ENCODE data around the gene MIA3. TPM values are rescaled to one million over a fixed set of nuclear protein-coding genes. Genes with fewer than 3 reads are reported as not detected.

MIA3 gene
- total and polyA plus RNA-seq, 9 of the 15 experiments (the other 6 are each of a cell fraction or from before 2014, with no cell fraction given) = 21.6 to 89.4 (median 40.8) TPM

DNA sequence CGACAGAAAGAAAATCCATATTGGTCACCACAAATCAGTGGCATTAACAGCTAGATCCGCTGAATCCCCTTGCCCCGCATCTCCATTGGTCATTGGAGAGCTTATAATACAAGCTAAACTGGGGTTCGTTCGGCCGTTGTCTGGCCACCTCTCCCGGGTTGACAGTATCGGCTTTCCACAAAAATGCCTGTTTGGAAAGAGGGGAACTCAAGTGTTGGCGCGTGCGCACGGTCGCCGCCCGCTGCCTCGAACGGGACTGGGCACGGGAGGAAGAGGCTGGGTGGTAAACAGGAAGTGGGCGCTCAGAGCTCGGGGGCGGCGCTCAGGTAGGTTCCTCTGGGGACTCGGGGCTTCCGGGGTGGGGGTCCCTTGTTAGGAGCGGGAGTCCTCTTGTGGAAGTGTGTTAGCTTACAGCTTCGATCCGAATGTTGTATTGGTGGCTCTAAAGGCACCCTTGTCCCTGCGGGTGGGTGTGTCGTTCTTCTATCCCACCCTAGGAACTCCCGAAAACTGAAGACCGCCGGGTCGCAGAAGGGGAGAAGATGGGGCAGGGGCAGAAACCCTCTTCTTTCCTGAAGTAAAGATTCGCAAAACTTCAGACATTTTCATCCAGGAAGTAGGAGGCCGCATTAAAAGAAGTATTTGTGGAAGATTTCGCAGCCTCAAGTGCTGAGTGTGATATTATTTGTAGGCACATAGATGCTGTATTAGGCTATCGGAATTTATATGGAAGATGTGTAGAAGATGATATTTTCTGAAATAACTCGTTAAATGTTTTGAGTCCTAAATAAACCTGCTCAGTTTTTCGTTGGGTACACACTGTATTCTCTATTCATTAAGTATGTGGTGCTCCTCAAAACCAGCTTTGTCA lies 95.4 kb downstream of the MIA3 start (continued):
- TF ChIP-seq, protein P1, sequence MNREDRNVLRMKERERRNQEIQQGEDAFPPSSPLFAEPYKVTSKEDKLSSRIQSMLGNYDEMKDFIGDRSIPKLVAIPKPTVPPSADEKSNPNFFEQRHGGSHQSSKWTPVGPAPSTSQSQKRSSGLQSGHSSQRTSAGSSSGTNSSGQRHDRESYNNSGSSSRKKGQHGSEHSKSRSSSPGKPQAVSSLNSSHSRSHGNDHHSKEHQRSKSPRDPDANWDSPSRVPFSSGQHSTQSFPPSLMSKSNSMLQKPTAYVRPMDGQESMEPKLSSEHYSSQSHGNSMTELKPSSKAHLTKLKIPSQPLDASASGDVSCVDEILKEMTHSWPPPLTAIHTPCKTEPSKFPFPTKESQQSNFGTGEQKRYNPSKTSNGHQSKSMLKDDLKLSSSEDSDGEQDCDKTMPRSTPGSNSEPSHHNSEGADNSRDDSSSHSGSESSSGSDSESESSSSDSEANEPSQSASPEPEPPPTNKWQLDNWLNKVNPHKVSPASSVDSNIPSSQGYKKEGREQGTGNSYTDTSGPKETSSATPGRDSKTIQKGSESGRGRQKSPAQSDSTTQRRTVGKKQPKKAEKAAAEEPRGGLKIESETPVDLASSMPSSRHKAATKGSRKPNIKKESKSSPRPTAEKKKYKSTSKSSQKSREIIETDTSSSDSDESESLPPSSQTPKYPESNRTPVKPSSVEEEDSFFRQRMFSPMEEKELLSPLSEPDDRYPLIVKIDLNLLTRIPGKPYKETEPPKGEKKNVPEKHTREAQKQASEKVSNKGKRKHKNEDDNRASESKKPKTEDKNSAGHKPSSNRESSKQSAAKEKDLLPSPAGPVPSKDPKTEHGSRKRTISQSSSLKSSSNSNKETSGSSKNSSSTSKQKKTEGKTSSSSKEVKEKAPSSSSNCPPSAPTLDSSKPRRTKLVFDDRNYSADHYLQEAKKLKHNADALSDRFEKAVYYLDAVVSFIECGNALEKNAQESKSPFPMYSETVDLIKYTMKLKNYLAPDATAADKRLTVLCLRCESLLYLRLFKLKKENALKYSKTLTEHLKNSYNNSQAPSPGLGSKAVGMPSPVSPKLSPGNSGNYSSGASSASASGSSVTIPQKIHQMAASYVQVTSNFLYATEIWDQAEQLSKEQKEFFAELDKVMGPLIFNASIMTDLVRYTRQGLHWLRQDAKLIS (CRISPR knock-in tag; IDR thresholded peaks at IDR 0.05) = no peak; the same call in 1 of the 2 replicates
- TF ChIP-seq STAG1 (CRISPR knock-in tag; IDR thresholded peaks at IDR 0.05; ENCODE audit: borderline replicate concordance) (no peak), ESRRA (IDR thresholded peaks at IDR 0.05; ENCODE audit: borderline replicate concordance, low read depth) (no peak; the same call in 1 of the 2 replicates), MITF (IDR thresholded peaks at IDR 0.05) (no peak), ZNF232 (CRISPR knock-in tag; IDR thresholded peaks at IDR 0.05) (no peak), SMARCC2 (IDR thresholded peaks at IDR 0.05; ENCODE audit: low read depth) (no peak), MIER1 (IDR thresholded peaks at IDR 0.05; ENCODE audit: low read depth) (no peak), U2AF1 (optimal IDR thresholded peaks at IDR 0.05; ENCODE audit: low read depth, low read length) (no peak), ZNF77 (CRISPR knock-in tag; IDR thresholded peaks at IDR 0.05) (no peak), RBBP5 (IDR thresholded peaks at IDR 0.05; ENCODE audit: borderline replicate concordance, insufficient read depth, low read length, poor library complexity, severe bottlenecking) (peak; percentile 22), ZNF431 (CRISPR knock-in tag; IDR thresholded peaks at IDR 0.05) (peak; percentile 36; the same call in 1 of the 2 replicates), POLR2A (conservative IDR thresholded peaks at IDR 0.05) (peak; percentile 86), SP1 (CRISPR knock-in tag; IDR thresholded peaks at IDR 0.05) (0 out of 2 replicates have a peak, but pooled peaks have one; percentile 39), CREB1 (IDR thresholded peaks at IDR 0.05) (no peak), CREB1 (CRISPR knock-in tag; IDR thresholded peaks at IDR 0.05) (no peak), MYC (IDR thresholded peaks at IDR 0.05; ENCODE audit: low read depth, low read length) (peak; percentile 56; the same call in 1 of the 2 replicates), MYC (CRISPR knock-in tag; IDR thresholded peaks at IDR 0.05; ENCODE audit: borderline replicate concordance, low read depth) (no peak), TOE1 (IDR thresholded peaks at IDR 0.05; ENCODE audit: borderline replicate concordance) (no peak), TOE1 (CRISPR knock-in tag; IDR thresholded peaks at IDR 0.05; ENCODE audit: borderline replicate concordance, low read depth) (no peak), ETS1 (conservative IDR thresholded peaks at IDR 0.05; ENCODE audit: control insufficient read depth, low read depth, low read length) (no peak; the same call in 1 of the 2 replicates)
- TF ChIP-seq, protein P2, sequence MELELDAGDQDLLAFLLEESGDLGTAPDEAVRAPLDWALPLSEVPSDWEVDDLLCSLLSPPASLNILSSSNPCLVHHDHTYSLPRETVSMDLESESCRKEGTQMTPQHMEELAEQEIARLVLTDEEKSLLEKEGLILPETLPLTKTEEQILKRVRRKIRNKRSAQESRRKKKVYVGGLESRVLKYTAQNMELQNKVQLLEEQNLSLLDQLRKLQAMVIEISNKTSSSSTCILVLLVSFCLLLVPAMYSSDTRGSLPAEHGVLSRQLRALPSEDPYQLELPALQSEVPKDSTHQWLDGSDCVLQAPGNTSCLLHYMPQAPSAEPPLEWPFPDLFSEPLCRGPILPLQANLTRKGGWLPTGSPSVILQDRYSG (tag; conservative IDR thresholded peaks at IDR 0.05; ENCODE audit: low read depth) = no peak
